ENCODE results near the gene OXCT1. TPM values are rescaled to one million over a fixed set of nuclear protein-coding genes. Genes with fewer than 3 reads are reported as not detected.

OXCT1 gene
- total and polyA plus RNA-seq, 2 donors (not counting 3 experiments of a cell fraction or from before 2014, with no cell fraction given), result 12.8 to 37.4 TPM

- dilution Hi-C loops (cut with MboI; ENCODE audit: extremely low pct_ligation_motif_present, low sequenced_read_pairs), result no loop called here
- intact Hi-C loops (cut with micrococcal nuclease), result no loop called here
Observed at GRCh38 chr5:41681840-41682239, 188.4 kb downstream of the OXCT1 start.

More at GRCh38 chr5:41681840-41682239, 188.4 kb downstream of the OXCT1 start:
- H3K9me1 ChIP-seq (replicated peaks; ENCODE audit: control insufficient read depth, extremely low read depth, insufficient read depth, low read length), result no peaks in the 10 kb centered on the region
- no TSS peak for BruUV-seq (replicated peaks)
- ChIA-PET CTCF (interaction anchor here (1.3 to 1.4 kb wide), 2 partner anchors 14 to 376 kb away, joined by 3 to 4 read pairs; no protein-coding TSS in a partner anchor), POLR2A (no interaction called here)
- H3K27ac ChIP-seq (ENCODE audit: insufficient read depth, low read depth, low read length), result no peak overlapping the region
- H3K9me3 ChIP-seq (replicated peaks; ENCODE audit: control insufficient read depth, insufficient read depth, low read length), result no peaks in the 10 kb centered on the region
- TF ChIP-seq MYC (IDR thresholded peaks at IDR 0.05; ENCODE audit: low read depth, low read length) (no peak), GATA2 (IDR thresholded peaks at IDR 0.05; ENCODE audit: insufficient read depth, insufficient read length, low read depth, low read length) (no peak), JUN (IDR thresholded peaks at IDR 0.05; ENCODE audit: borderline replicate concordance, insufficient read depth, insufficient read length, low read depth) (no peak), FOS (IDR thresholded peaks at IDR 0.05; ENCODE audit: borderline replicate concordance, insufficient read depth, low read length) (no peak)
- no peak overlapping the region for H3K4me3 ChIP-seq (replicated peaks in 1 of 3; ENCODE audit: insufficient read depth in 1 of 3, low read depth in 1 of 3, low read length in 3 of 3)
- H3K27me3 ChIP-seq (ENCODE audit: control insufficient read depth in 2 of 2, insufficient read depth in 2 of 2, low read length in 2 of 2), result peaks cover 1 to 2% of the 10 kb centered on the region in 2 experiments
- DNase-seq (ENCODE audit: low read depth, low spot score) (no peak), FAIRE-seq (no peak)
- H4K20me1 ChIP-seq (replicated peaks; ENCODE audit: control insufficient read depth, extremely low read depth, insufficient read depth, low read length), result no peaks in the 10 kb centered on the region
- H2AFZ ChIP-seq (ENCODE audit: low read depth, low read length), result no peak overlapping the region
- no peaks in the 10 kb centered on the region for H3K4me1 ChIP-seq (ENCODE audit: control insufficient read depth, extremely low read depth, insufficient read depth, low read length)
- H3K4me2 ChIP-seq (ENCODE audit: insufficient read depth, low read length), result no peak overlapping the region
- no peak overlapping the region for H3K9ac ChIP-seq (replicated peaks; ENCODE audit: extremely low read depth, insufficient read depth, low read length)
- no peaks in the 10 kb centered on the region for H3K36me3 ChIP-seq (ENCODE audit: control insufficient read depth in 2 of 2, extremely low read depth in 1 of 2, insufficient read depth in 2 of 2, low read length in 2 of 2)
- H3K79me2 ChIP-seq (ENCODE audit: control insufficient read depth, insufficient read depth, low read length), result no peaks in the 10 kb centered on the region

Other genes with a start within 250 kb of the OXCT1 start
- 27.4 and 32.0 TPM in 2 replicates for gene RIMOC1, start 33.9 kb upstream of the OXCT1 start, total RNA-seq
- gene RIMOC1, start 33.9 kb upstream of the OXCT1 start, polyA plus RNA-seq, result 13.1 and 15.7 TPM in 2 replicates
- gene FBXO4, start 54.9 kb upstream of the OXCT1 start, total RNA-seq, result 7.0 and 7.7 TPM in 2 replicates
- gene FBXO4, start 54.9 kb upstream of the OXCT1 start, polyA plus RNA-seq, result 4.3 and 4.4 TPM in 2 replicates